Neural progenitor cell (in vitro differentiated cells): ENCODE measurements around the gene RIPOR2.

Experiments used
- EZH2 ChIP-seq: fragments of 200-600 bp; sonication (generic); IDR thresholded peaks from 2 replicates; pipeline ENCODE4 v1.6.1; 2017; ENCODE audit warnings: antibody characterized with exemption, mild to moderate bottlenecking, moderate library complexity
- TF ChIP-seq, protein P1 (sequence below): fragments of 200-600 bp; sonication (generic); IDR thresholded peaks from 2 replicates; pipeline ENCODE4 v1.5.1; 2017; ENCODE audit warnings: antibody characterized with exemption, mild to moderate bottlenecking

DNA sequence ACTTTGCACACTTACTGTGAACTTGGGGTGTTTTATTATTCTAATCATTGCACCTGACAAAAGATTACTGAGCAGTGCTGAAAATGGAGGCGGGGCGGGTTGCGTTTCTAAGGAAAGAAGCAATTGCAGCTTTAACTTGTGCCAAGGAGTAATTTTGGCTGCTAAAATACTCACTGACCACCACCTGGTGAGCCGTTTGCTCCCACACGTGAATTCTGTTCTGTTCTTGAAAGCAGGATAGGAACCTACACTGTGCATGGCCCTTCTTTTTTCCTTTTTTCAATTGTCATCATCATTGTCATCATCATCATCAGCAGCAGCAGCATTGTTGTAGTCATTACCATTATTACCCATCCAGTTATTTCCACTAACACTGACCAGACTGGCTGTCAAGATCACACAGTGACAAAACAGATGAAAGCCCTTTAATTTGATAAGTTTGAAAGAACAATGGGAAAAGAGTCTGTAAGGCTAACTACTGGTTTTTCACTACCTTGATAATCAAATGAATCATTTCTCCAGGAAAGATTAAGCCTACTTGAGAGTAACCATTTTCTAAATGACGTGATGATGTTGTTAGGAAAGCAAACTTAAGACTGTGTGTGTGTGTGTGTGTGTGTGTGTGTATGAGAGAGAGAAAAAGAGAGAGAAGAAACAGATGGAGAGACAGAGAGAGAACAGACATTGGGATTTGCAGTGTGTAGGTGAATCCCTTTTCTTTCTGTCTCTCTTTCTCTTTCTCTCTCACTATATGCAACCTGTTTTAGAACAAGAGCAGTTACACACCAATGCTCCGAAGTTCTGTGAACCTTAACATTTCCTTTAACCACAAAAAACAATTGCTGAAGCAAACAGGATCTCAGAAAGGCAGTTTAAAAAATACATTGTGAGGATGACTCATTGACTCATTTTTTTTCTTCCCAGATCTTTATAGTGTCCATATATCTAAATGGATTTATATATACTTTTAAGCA, 3.8 kb downstream of the RIPOR2 start:
- TF ChIP-seq, protein P1, sequence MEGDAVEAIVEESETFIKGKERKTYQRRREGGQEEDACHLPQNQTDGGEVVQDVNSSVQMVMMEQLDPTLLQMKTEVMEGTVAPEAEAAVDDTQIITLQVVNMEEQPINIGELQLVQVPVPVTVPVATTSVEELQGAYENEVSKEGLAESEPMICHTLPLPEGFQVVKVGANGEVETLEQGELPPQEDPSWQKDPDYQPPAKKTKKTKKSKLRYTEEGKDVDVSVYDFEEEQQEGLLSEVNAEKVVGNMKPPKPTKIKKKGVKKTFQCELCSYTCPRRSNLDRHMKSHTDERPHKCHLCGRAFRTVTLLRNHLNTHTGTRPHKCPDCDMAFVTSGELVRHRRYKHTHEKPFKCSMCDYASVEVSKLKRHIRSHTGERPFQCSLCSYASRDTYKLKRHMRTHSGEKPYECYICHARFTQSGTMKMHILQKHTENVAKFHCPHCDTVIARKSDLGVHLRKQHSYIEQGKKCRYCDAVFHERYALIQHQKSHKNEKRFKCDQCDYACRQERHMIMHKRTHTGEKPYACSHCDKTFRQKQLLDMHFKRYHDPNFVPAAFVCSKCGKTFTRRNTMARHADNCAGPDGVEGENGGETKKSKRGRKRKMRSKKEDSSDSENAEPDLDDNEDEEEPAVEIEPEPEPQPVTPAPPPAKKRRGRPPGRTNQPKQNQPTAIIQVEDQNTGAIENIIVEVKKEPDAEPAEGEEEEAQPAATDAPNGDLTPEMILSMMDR = no peak
- TF ChIP-seq EZH2 = no peak
